HepG2 (cell line): ENCODE measurements around the gene ATXN2. TPM values are rescaled to one million over a fixed set of nuclear protein-coding genes. Genes with fewer than 3 reads are reported as not detected.
A peak's percentile ranks its signal among the peaks of the same experiment; 100 is the strongest.

ENCODE experiments used
- AFF4 ChIP-seq: sonication (generic); formaldehyde crosslinking; IDR thresholded peaks from 2 replicates; pipeline ENCODE4 v1.4.0; 2020; ENCODE audit warnings: missing genetic modification reagents
- CAMTA2 ChIP-seq: sonication (generic); formaldehyde crosslinking; IDR thresholded peaks from 2 replicates; pipeline ENCODE4 v1.4.0; 2020; ENCODE audit warnings: mild to moderate bottlenecking, missing genetic modification reagents, borderline replicate concordance
- CHD4 ChIP-seq: fragments of 200-600 bp; sonication (generic); IDR thresholded peaks from 2 replicates; pipeline ENCODE4 v1.7.0; 2017; ENCODE audit warnings: mild to moderate bottlenecking, low read length, borderline replicate concordance
- EP300 ChIP-seq, 3 experiments: sonication (generic) in 1 of 3; formaldehyde crosslinking in 1 of 3; IDR thresholded peaks; 2 replicates each; pipeline versions ENCODE4 v1.5.1 to v1.6.1; 2011 to 2020; ENCODE audit warnings: low read depth in 2 of 3, low read length in 2 of 3, borderline replicate concordance in 1 of 3, improper control_type of control experiment in 1 of 3, mild to moderate bottlenecking in 1 of 3, missing genetic modification reagents in 1 of 3, moderate library complexity in 1 of 3
- HOXD1 ChIP-seq: sonication (generic); formaldehyde crosslinking; IDR thresholded peaks from 2 replicates; pipeline ENCODE4 v1.5.0; 2020; ENCODE audit warnings: missing genetic modification reagents
- KDM2A ChIP-seq: sonication (generic); formaldehyde crosslinking; IDR thresholded peaks from 2 replicates; pipeline ENCODE4 v1.4.0; 2020; ENCODE audit warnings: low read depth, missing genetic modification reagents, borderline replicate concordance
- MAFK ChIP-seq, 2 experiments: IDR thresholded peaks in 1 of 2; conservative IDR thresholded peaks in 1 of 2; 2 replicates each; pipeline ENCODE4 v1.6.1; 2011; ENCODE audit warnings: improper control_type of control experiment in 2 of 2, low read length in 2 of 2
- NCOA5 ChIP-seq: sonication (generic); formaldehyde crosslinking; IDR thresholded peaks from 2 replicates; pipeline ENCODE4 v1.4.0; 2020; ENCODE audit warnings: missing genetic modification reagents
- PHF20 ChIP-seq: sonication (generic); formaldehyde crosslinking; IDR thresholded peaks from 2 replicates; pipeline ENCODE4 v1.5.0; 2020; ENCODE audit warnings: mild to moderate bottlenecking, missing genetic modification reagents
- SNRNP70 ChIP-seq: fragments of 200-400 bp; formaldehyde crosslinking; IDR thresholded peaks from 2 replicates; pipeline ENCODE4 v1.6.1; 2017; ENCODE audit warnings: mild to moderate bottlenecking, low read depth, low read length, moderate library complexity
- SP1 ChIP-seq, 2 experiments: fragments of 450-650 bp in 1 of 2; sonication (generic) in 1 of 2; formaldehyde crosslinking in 1 of 2; IDR thresholded peaks; 2 replicates each; pipeline versions ENCODE4 v1.4.0 to v1.6.1; 2016 to 2020; ENCODE audit warnings: missing genetic modification reagents in 1 of 2
- ZBTB8A ChIP-seq: sonication (generic); formaldehyde crosslinking; IDR thresholded peaks from 2 replicates; pipeline ENCODE4 v1.4.0; 2020; ENCODE audit warnings: mild to moderate bottlenecking, low read depth, missing genetic modification reagents, borderline replicate concordance
- ZHX1 ChIP-seq: sonication (generic); formaldehyde crosslinking; IDR thresholded peaks from 2 replicates; pipeline ENCODE4 v1.8.1; 2022; ENCODE audit warnings: low read depth, mild to moderate bottlenecking, missing genetic modification reagents
- ZMYM3 ChIP-seq: sonication (generic); formaldehyde crosslinking; IDR thresholded peaks from 2 replicates; pipeline ENCODE4 v1.5.1; 2020; ENCODE audit warnings: mild to moderate bottlenecking, missing genetic modification reagents
- ZNF569 ChIP-seq: sonication (generic); formaldehyde crosslinking; IDR thresholded peaks from 2 replicates; pipeline ENCODE4 v1.5.0; 2020; ENCODE audit warnings: mild to moderate bottlenecking, missing genetic modification reagents, moderate library complexity, borderline replicate concordance
- ZNF687 ChIP-seq: sonication (generic); formaldehyde crosslinking; IDR thresholded peaks from 2 replicates; pipeline ENCODE4 v1.5.1; 2020; ENCODE audit warnings: mild to moderate bottlenecking, missing genetic modification reagents, moderate library complexity
- ZNF773 ChIP-seq: sonication (generic); formaldehyde crosslinking; IDR thresholded peaks from 2 replicates; pipeline ENCODE4 v1.4.0; 2020; ENCODE audit warnings: missing genetic modification reagents, borderline replicate concordance
- polyA plus RNA-seq, 8 experiments: library from polyadenylated mRNA; depleted of rRNA in 3 of 8; stranded (reverse) in 7 of 8; unstranded in 1 of 8; fragments of >200 nt; fragmentation: Illumina TruSeq in 4 of 8; extraction: Trizol in 4 of 8; gene quantifications; 2 replicates each; pipeline versions ENCODE4 v1.2.1 to v1.2.3, GENCODE V29; 2011 to 2016; ENCODE audit warnings: low read depth in 4 of 8, missing spikeins in 1 of 8, mixed read lengths in 1 of 8; ENCODE audit not compliant: insufficient read depth in 1 of 8
- total RNA-seq, 5 experiments: library from RNA; depleted of rRNA; stranded (reverse); fragments of >200 nt; fragmentation: Illumina TruSeq; extraction: Trizol; gene quantifications; 2 replicates each; pipeline ENCODE4 v1.2.3, GENCODE V29; 2016; ENCODE audit warnings: low read depth in 1 of 5

The ATXN2 gene
- total and polyA plus RNA-seq, 2 of the 13 experiments (the other 11 are each of a cell fraction or from before 2014, with no cell fraction given), result 18.1 to 27.1 TPM

GRCh38 chr12:111405149-111405858 lies 193.8 kb downstream of the ATXN2 start (continued):
- TF ChIP-seq ZNF569 (no peak), ZBTB8A (CRISPR knock-in tag) (no peak), AFF4 (no peak), CHD4 (no peak), SNRNP70 (no peak), HOXD1 (0 out of 2 replicates have a peak, but pooled peaks have one; percentile 84), CAMTA2 (CRISPR knock-in tag) (no peak), NCOA5 (CRISPR knock-in tag) (no peak), ZNF773 (CRISPR knock-in tag) (no peak), KDM2A (peak; percentile 69; the same call in 1 of the 2 replicates), ZNF687 (CRISPR knock-in tag) (peak; percentile 80), SP1 (IDR thresholded peaks at IDR 0.05) (peak; percentile 88), SP1 (CRISPR knock-in tag; IDR thresholded peaks at IDR 0.05) (peak; percentile 96), MAFK (conservative IDR thresholded peaks at IDR 0.05 in 1 of 2, IDR thresholded peaks at IDR 0.05 in 1 of 2; ENCODE audit: low read length in 2 of 2) (no peak), PHF20 (CRISPR knock-in tag) (peak; percentile 57; the same call in 1 of the 2 replicates), EP300 (IDR thresholded peaks at IDR 0.05; ENCODE audit: low read depth in 2 of 2, low read length in 2 of 2) (no peak), EP300 (CRISPR knock-in tag; IDR thresholded peaks at IDR 0.05; ENCODE audit: borderline replicate concordance) (no peak), ZMYM3 (CRISPR knock-in tag) (peak; percentile 81; the same call in 1 of the 2 replicates), ZHX1 (CRISPR knock-in tag) (no peak)
